Fibroblast of lung (primary cell): Measurements from ENCODE around the gene UCN2. TPM values are rescaled to one million over a fixed set of nuclear protein-coding genes. Genes with fewer than 3 reads are reported as not detected.

Source experiments
- DNase-seq, 2 donors: peaks; one replicate each; pipeline versions ENCODE4 v3.0.0 to v3.0.0-alpha.2; 2010; ENCODE audit warnings: low read depth in 2 of 2
- H2AFZ ChIP-seq: 2 replicates; pipeline ENCODE4 v1.5.1; 2012; ENCODE audit warnings: low read length, control low read depth, inconsistent platforms
- H3K27ac ChIP-seq: 2 replicates; pipeline ENCODE4 v1.5.1; 2011; ENCODE audit warnings: low read length, control low read depth; ENCODE audit not compliant: insufficient read depth
- H3K27me3 ChIP-seq: 2 replicates; pipeline ENCODE4 v1.5.1; 2011; ENCODE audit warnings: mild to moderate bottlenecking, low read length; ENCODE audit not compliant: control insufficient read depth, insufficient read depth
- H3K36me3 ChIP-seq: 2 replicates; pipeline ENCODE4 v1.5.1; 2011; ENCODE audit warnings: low read length; ENCODE audit not compliant: control insufficient read depth, insufficient read depth
- H3K4me1 ChIP-seq: 2 replicates; pipeline ENCODE4 v1.5.1; 2011; ENCODE audit warnings: low read length; ENCODE audit not compliant: control insufficient read depth, insufficient read depth; ENCODE audit errors: extremely low read depth
- H3K4me2 ChIP-seq: 2 replicates; pipeline ENCODE4 v1.5.1; 2011; ENCODE audit warnings: low read length, control low read depth; ENCODE audit not compliant: insufficient read depth; ENCODE audit errors: extremely low read depth
- H3K4me3 ChIP-seq, 4 experiments: fragments of 200-600 bp in 1 of 4; sonication (generic) in 1 of 4; replicated peaks in 1 of 4; 2 replicates each; pipeline ENCODE4 v1.5.1; 2011 to 2016; ENCODE audit warnings: low read length in 4 of 4, low read depth in 3 of 4, mild to moderate bottlenecking in 3 of 4, control low read depth in 2 of 4, inconsistent platforms in 1 of 4, mixed read lengths in 1 of 4; ENCODE audit not compliant: insufficient read depth in 1 of 4; ENCODE audit errors: control extremely low read depth in 1 of 4
- H3K79me2 ChIP-seq: 2 replicates; pipeline ENCODE4 v1.5.1; 2012; ENCODE audit warnings: mild to moderate bottlenecking, low read length, inconsistent platforms; ENCODE audit not compliant: control insufficient read depth, insufficient read depth
- H3K9ac ChIP-seq: 2 replicates; pipeline ENCODE4 v1.5.1; 2011; ENCODE audit warnings: mild to moderate bottlenecking, low read length, control low read depth; ENCODE audit not compliant: insufficient read depth
- H3K9me3 ChIP-seq: 2 replicates; pipeline ENCODE4 v1.5.1; 2012; ENCODE audit warnings: low read depth, low read length; ENCODE audit not compliant: control insufficient read depth, insufficient read depth
- H4K20me1 ChIP-seq: 2 replicates; pipeline ENCODE4 v1.5.1; 2011; ENCODE audit warnings: low read length; ENCODE audit not compliant: control insufficient read depth, insufficient read depth; ENCODE audit errors: extremely low read depth
- CTCF ChIP-seq, 2 donors: IDR thresholded peaks in 1 of 2; conservative IDR thresholded peaks in 1 of 2; 1 replicate in 1 of 2; 2 replicates in 1 of 2; pipeline ENCODE4 v1.5.1; 2011 to 2012; ENCODE audit warnings: low read length in 2 of 2, control low read depth in 1 of 2, inconsistent platforms in 1 of 2, low read depth in 1 of 2, mild to moderate bottlenecking in 1 of 2
- EZH2 ChIP-seq: IDR thresholded peaks from 2 replicates; pipeline ENCODE4 v1.5.1; 2012; ENCODE audit warnings: low read length, control low read depth, mild to moderate bottlenecking; ENCODE audit errors: missing control alignments
- polyA plus RNA-seq, 2 donors: library from polyadenylated mRNA; depleted of rRNA in 1 of 2; stranded (reverse) in 1 of 2; unstranded in 1 of 2; fragments of >200 nt; gene quantifications; 2 replicates each; pipeline ENCODE4 v1.2.1, GENCODE V29; 2011 to 2012; ENCODE audit warnings: missing spikeins in 1 of 2
- total RNA-seq: library from RNA; depleted of rRNA; stranded (reverse); fragments of >200 nt; gene quantifications from 2 replicates; pipeline ENCODE4 v1.2.1, GENCODE V29; 2014

UCN2 gene
- total and polyA plus RNA-seq, 2 donors (not counting 1 experiment from before 2014, with no cell fraction given): 0.07 to 0.66 TPM

- H3K27ac ChIP-seq: no peak overlapping the region
- H3K4me1 ChIP-seq: no peaks in the 10 kb centered on the region
- no peaks in the 10 kb centered on the region for H3K79me2 ChIP-seq
- no peak overlapping the region for H3K4me2 ChIP-seq
- no peaks in the 10 kb centered on the region for H3K27me3 ChIP-seq
- no peak overlapping the region for H3K4me3 ChIP-seq
- TF ChIP-seq CTCF (conservative IDR thresholded peaks at IDR 0.05 in 1 of 2, IDR thresholded peaks at IDR 0.05 in 1 of 2; ENCODE audit: low read depth in 1 of 2, low read length in 2 of 2): no peak
- TF ChIP-seq EZH2: no peak
- no peaks in the 10 kb centered on the region for H3K9me3 ChIP-seq
- H3K9ac ChIP-seq: no peak overlapping the region
- peaks cover 6% of the 10 kb centered on the region for H3K36me3 ChIP-seq
- no peak overlapping the region for H2AFZ ChIP-seq
- no peak for DNase-seq
- no peaks in the 10 kb centered on the region for H4K20me1 ChIP-seq
These were observed 20.2 kb downstream of the UCN2 start for GRCh38 chr3:48543271-48543866.

- Histone ChIP-seq H4K20me1 (no peaks in the 10 kb centered on the region), H3K9ac (no peak overlapping the region), H3K4me2 (no peak overlapping the region), H3K9me3 (no peaks in the 10 kb centered on the region), H3K4me3 (no peak overlapping the region), H3K36me3 (peaks cover 1% of the 10 kb centered on the region), H2AFZ (no peak overlapping the region), H3K27ac (no peak overlapping the region), H3K79me2 (no peaks in the 10 kb centered on the region), H3K4me1 (no peaks in the 10 kb centered on the region), H3K27me3 (no peaks in the 10 kb centered on the region)
- TF ChIP-seq EZH2 (no peak), CTCF (conservative IDR thresholded peaks at IDR 0.05 in 1 of 2, IDR thresholded peaks at IDR 0.05 in 1 of 2; ENCODE audit: low read depth in 1 of 2, low read length in 2 of 2) (no peak)
- DNase-seq: no peak
These were observed 25.1 kb downstream of the UCN2 start for GRCh38 chr3:48538451-48538850.

GRCh38 chr3:48536785-48537184 lies 26.8 kb downstream of the UCN2 start:
- Histone ChIP-seq H3K4me3 (no peak overlapping the region), H3K9me3 (no peaks in the 10 kb centered on the region), H3K79me2 (no peaks in the 10 kb centered on the region), H3K27me3 (no peaks in the 10 kb centered on the region), H4K20me1 (no peaks in the 10 kb centered on the region), H3K27ac (no peak overlapping the region), H3K9ac (no peak overlapping the region), H3K4me2 (no peak overlapping the region), H2AFZ (no peak overlapping the region), H3K4me1 (no peaks in the 10 kb centered on the region), H3K36me3 (peaks cover 4% of the 10 kb centered on the region)
- no peak for DNase-seq
- TF ChIP-seq CTCF (conservative IDR thresholded peaks at IDR 0.05 in 1 of 2, IDR thresholded peaks at IDR 0.05 in 1 of 2; ENCODE audit: low read depth in 1 of 2, low read length in 2 of 2): no peak
- no peak for TF ChIP-seq EZH2
